CD14-positive monocyte (primary cell): Measurements from ENCODE around the gene MPL. TPM values are rescaled to one million over a fixed set of nuclear protein-coding genes. Genes with fewer than 3 reads are reported as not detected.

Experiments
- DNase-seq, 3 donors: peaks; one replicate each; pipeline ENCODE4 v3.0.0-alpha.2; 2011 to 2022
- H2AFZ ChIP-seq: 2 replicates; pipeline ENCODE4 v1.6.0; 2012; ENCODE audit warnings: mild to moderate bottlenecking, low read depth, low read length, inconsistent platforms; ENCODE audit not compliant: insufficient read depth, poor library complexity, severe bottlenecking
- H3K27ac ChIP-seq, 2 donors: 1 replicate in 1 of 2; 2 replicates in 1 of 2; pipeline ENCODE4 v1.5.1; 2012 to 2013; ENCODE audit warnings: low read length in 2 of 2, control low read depth in 1 of 2, inconsistent platforms in 1 of 2, low read depth in 1 of 2, mild to moderate bottlenecking in 1 of 2
- H3K27me3 ChIP-seq, 2 donors: one replicate each; pipeline versions ENCODE4 v1.6.0 to v1.6.1; 2011 to 2013; ENCODE audit warnings: low read length in 2 of 2; ENCODE audit not compliant: control insufficient read depth in 2 of 2, insufficient read depth in 2 of 2
- H3K36me3 ChIP-seq, 2 donors: replicated peaks in 1 of 2; 1 replicate in 1 of 2; 2 replicates in 1 of 2; pipeline versions ENCODE4 v1.5.1 to v1.6.1; 2012 to 2013; ENCODE audit warnings: low read length in 2 of 2, control low read depth in 1 of 2, inconsistent platforms in 1 of 2, mild to moderate bottlenecking in 1 of 2; ENCODE audit not compliant: insufficient read depth in 2 of 2, control insufficient read depth in 1 of 2
- H3K4me1 ChIP-seq, 2 donors: 1 replicate in 1 of 2; 2 replicates in 1 of 2; pipeline versions ENCODE4 v1.5.1 to v1.6.1; 2012 to 2013; ENCODE audit warnings: low read length in 2 of 2, control low read depth in 1 of 2, inconsistent platforms in 1 of 2, mild to moderate bottlenecking in 1 of 2, moderate library complexity in 1 of 2; ENCODE audit not compliant: insufficient read depth in 2 of 2, control insufficient read depth in 1 of 2
- H3K4me2 ChIP-seq: replicated peaks from 2 replicates; pipeline ENCODE3; 2012; ENCODE audit warnings: low read length, moderate library complexity, mild to moderate bottlenecking; ENCODE audit not compliant: poor library complexity, severe bottlenecking; ENCODE audit errors: extremely low read depth
- H3K4me3 ChIP-seq, 3 experiments: fragments of 200-600 bp in 1 of 3; sonication (generic) in 1 of 3; replicated peaks in 1 of 3; 1 replicate in 2 of 3; 2 replicates in 1 of 3; pipeline ENCODE4 v1.5.1; 2011 to 2013; ENCODE audit warnings: low read length in 3 of 3, mild to moderate bottlenecking in 3 of 3, control low read depth in 2 of 3, low read depth in 2 of 3, inconsistent platforms in 1 of 3, moderate library complexity in 1 of 3
- H3K79me2 ChIP-seq: 2 replicates; pipeline ENCODE4 v1.6.0; 2012; ENCODE audit warnings: mild to moderate bottlenecking, control low read depth, inconsistent platforms, low read length, moderate library complexity; ENCODE audit not compliant: insufficient read depth
- H3K9ac ChIP-seq: 2 replicates; pipeline ENCODE4 v1.6.0; 2017; ENCODE audit warnings: low read length, mild to moderate bottlenecking; ENCODE audit not compliant: insufficient read depth, poor library complexity, severe bottlenecking
- H3K9me3 ChIP-seq, 2 donors: replicated peaks in 1 of 2; 1 replicate in 1 of 2; 2 replicates in 1 of 2; pipeline versions ENCODE4 v1.5.1 to v1.6.1; 2012 to 2013; ENCODE audit warnings: low read length in 2 of 2, control low read depth in 1 of 2; ENCODE audit not compliant: control insufficient read depth in 1 of 2, insufficient read depth in 1 of 2
- H4K20me1 ChIP-seq: 2 replicates; pipeline ENCODE4 v1.6.0; 2012; ENCODE audit warnings: mild to moderate bottlenecking, low read length, control low read depth, moderate library complexity; ENCODE audit not compliant: insufficient read depth
- H3K27ac Mint-ChIP-seq, 7 donors: one replicate each; pipeline ENCODE4 v1.8.0; 2020; ENCODE audit warnings: mild to moderate bottlenecking in 7 of 7, mixed read lengths in 7 of 7, moderate library complexity in 6 of 7, inconsistent platforms in 2 of 7
- H3K27me3 Mint-ChIP-seq, 3 donors: one replicate each; pipeline ENCODE4 v1.8.0; 2021 to 2022; ENCODE audit warnings: low read depth in 3 of 3, mild to moderate bottlenecking in 3 of 3, mixed read lengths in 3 of 3, moderate library complexity in 3 of 3, inconsistent platforms in 1 of 3
- H3K36me3 Mint-ChIP-seq, 2 donors: one replicate each; pipeline ENCODE4 v1.8.0; 2020; ENCODE audit warnings: mixed read lengths in 2 of 2, inconsistent platforms in 1 of 2, mild to moderate bottlenecking in 1 of 2
- H3K4me1 Mint-ChIP-seq: one replicate; pipeline ENCODE4 v1.8.0; 2020; ENCODE audit warnings: mild to moderate bottlenecking, mixed read lengths
- H3K4me3 Mint-ChIP-seq, 2 donors: one replicate each; pipeline ENCODE4 v1.8.0; 2020; ENCODE audit warnings: mild to moderate bottlenecking in 2 of 2, mixed read lengths in 2 of 2, moderate library complexity in 1 of 2
- H3K9me3 Mint-ChIP-seq, 7 donors: one replicate each; pipeline ENCODE4 v1.8.0; 2020 to 2022; ENCODE audit warnings: mixed read lengths in 7 of 7, mild to moderate bottlenecking in 6 of 7, moderate library complexity in 6 of 7, inconsistent platforms in 2 of 7
- WGBS: methylation state at CpG from one replicate; pipeline ENCODE4 v1.1.5; 2013; ENCODE audit warnings: missing lambda C conversion rate; ENCODE audit not compliant: insufficient coverage; 5-methylcytosine and 5-hydroxymethylcytosine counted together
- intact Hi-C, 2 donors: fragments of 100-400 bp; cut with micrococcal nuclease; formaldehyde crosslinking; loops; one replicate each; pipeline versions ENCODE4 v1.15.0 to v1.15.1; 2023
- polyA plus RNA-seq, 3 donors: library from polyadenylated mRNA; depleted of rRNA in 1 of 3; unstranded in 2 of 3; stranded (reverse) in 1 of 3; fragments of 300-500 nt in 2 of 3; fragments of >200 nt in 1 of 3; fragmentation: Illumina TruSeq in 2 of 3; gene quantifications; 1 replicate in 2 of 3; 2 replicates in 1 of 3; pipeline ENCODE4 v1.2.3, GENCODE V29; 2012 to 2021
- TF ChIP-seq, protein P1 (sequence below): fragments of 200-600 bp; IDR thresholded peaks from one replicate; pipeline ENCODE4 v1.8.0; 2022; ENCODE audit warnings: antibody characterized with exemption, mild to moderate bottlenecking

Gene MPL
- polyA plus RNA-seq, 3 donors, result not detected

GRCh38 chr1:43312212-43312623 is 25.4 kb upstream of the MPL start:
- Histone ChIP-seq H3K4me1 (peaks cover 0 to 2% of the 10 kb centered on the region in 2 donors), H3K36me3 (no peaks in the 10 kb centered on the region), H3K79me2 (no peaks in the 10 kb centered on the region), H3K4me2 (no peak overlapping the region), H3K9me3 (no peaks in the 10 kb centered on the region), H4K20me1 (no peaks in the 10 kb centered on the region), H3K27me3 (no peaks in the 10 kb centered on the region), H2AFZ (no peak overlapping the region), H3K27ac (no peak overlapping the region), H3K4me3 (no peak overlapping the region), H3K9ac (no peak overlapping the region)
- TF ChIP-seq, protein P1, sequence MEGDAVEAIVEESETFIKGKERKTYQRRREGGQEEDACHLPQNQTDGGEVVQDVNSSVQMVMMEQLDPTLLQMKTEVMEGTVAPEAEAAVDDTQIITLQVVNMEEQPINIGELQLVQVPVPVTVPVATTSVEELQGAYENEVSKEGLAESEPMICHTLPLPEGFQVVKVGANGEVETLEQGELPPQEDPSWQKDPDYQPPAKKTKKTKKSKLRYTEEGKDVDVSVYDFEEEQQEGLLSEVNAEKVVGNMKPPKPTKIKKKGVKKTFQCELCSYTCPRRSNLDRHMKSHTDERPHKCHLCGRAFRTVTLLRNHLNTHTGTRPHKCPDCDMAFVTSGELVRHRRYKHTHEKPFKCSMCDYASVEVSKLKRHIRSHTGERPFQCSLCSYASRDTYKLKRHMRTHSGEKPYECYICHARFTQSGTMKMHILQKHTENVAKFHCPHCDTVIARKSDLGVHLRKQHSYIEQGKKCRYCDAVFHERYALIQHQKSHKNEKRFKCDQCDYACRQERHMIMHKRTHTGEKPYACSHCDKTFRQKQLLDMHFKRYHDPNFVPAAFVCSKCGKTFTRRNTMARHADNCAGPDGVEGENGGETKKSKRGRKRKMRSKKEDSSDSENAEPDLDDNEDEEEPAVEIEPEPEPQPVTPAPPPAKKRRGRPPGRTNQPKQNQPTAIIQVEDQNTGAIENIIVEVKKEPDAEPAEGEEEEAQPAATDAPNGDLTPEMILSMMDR, result no peak
- Mint-ChIP-seq H3K4me1 (peaks cover 7% of the 10 kb centered on the region), H3K27me3 (peaks cover 0 to 2% (median 2%) of the 10 kb centered on the region in 3 donors), H3K27ac (no peak overlapping the region), H3K36me3 (no peaks in the 10 kb centered on the region), H3K4me3 (no peak overlapping the region), H3K9me3 (no peaks in the 10 kb centered on the region)
- intact Hi-C loops, result no loop called here
- no peak for DNase-seq
- WGBS, result 97% methylated on average over 16 of the region's 19 CpGs

- Histone ChIP-seq H3K9me3 (no peaks in the 10 kb centered on the region), H3K36me3 (no peaks in the 10 kb centered on the region), H3K4me1 (peaks cover 0 to 2% of the 10 kb centered on the region in 2 donors), H3K79me2 (no peaks in the 10 kb centered on the region), H3K27me3 (no peaks in the 10 kb centered on the region), H3K9ac (no peak overlapping the region), H3K27ac (no peak overlapping the region), H3K4me3 (no peak overlapping the region), H3K4me2 (no peak overlapping the region), H2AFZ (no peak overlapping the region), H4K20me1 (no peaks in the 10 kb centered on the region)
- no peak for DNase-seq
- no peaks in the 10 kb centered on the region for H3K36me3 Mint-ChIP-seq
- H3K4me1 Mint-ChIP-seq, result peaks cover 7% of the 10 kb centered on the region
- 92% methylated on average over 21 of the region's 24 CpGs for WGBS
- intact Hi-C loops, result no loop called here
- no peak overlapping the region for H3K27ac Mint-ChIP-seq
- H3K27me3 Mint-ChIP-seq, result peaks cover 1 to 4% (median 2%) of the 10 kb centered on the region in 3 donors
- TF ChIP-seq, protein P1, result no peak
- H3K4me3 Mint-ChIP-seq, result no peak overlapping the region
- H3K9me3 Mint-ChIP-seq, result no peaks in the 10 kb centered on the region
These were observed 24.7 kb upstream of the MPL start for GRCh38 chr1:43312663-43313515.
